MM.1S (cell line): ENCODE results near the gene TFPI.

ENCODE experiments used
- DNase-seq: peaks from one replicate; pipeline ENCODE4 v3.0.0-alpha.2; 2015
- H2AFZ ChIP-seq: fragments of 300-600 bp; sonication (generic); 2 replicates; pipeline ENCODE4 v1.6.0; 2016; ENCODE audit warnings: antibody characterized with exemption, low read length
- H3F3A ChIP-seq: fragments of 300-600 bp; sonication (generic); 2 replicates; pipeline ENCODE4 v1.6.1; 2016; ENCODE audit warnings: mild to moderate bottlenecking, antibody characterized with exemption, low read length, moderate library complexity, mixed read lengths; ENCODE audit not compliant: insufficient read depth
- H3K27ac ChIP-seq: fragments of 300-600 bp; sonication (generic); 2 replicates; pipeline ENCODE4 v1.5.1; 2016; ENCODE audit warnings: mild to moderate bottlenecking, low read length
- H3K27me3 ChIP-seq: fragments of 300-600 bp; sonication (generic); replicated peaks from 2 replicates; pipeline ENCODE4 v1.6.0; 2016; ENCODE audit warnings: low read length; ENCODE audit not compliant: insufficient read depth
- H3K36me3 ChIP-seq: fragments of 300-600 bp; sonication (generic); replicated peaks from 2 replicates; pipeline ENCODE4 v1.6.1; 2016; ENCODE audit warnings: mild to moderate bottlenecking, low read length, mixed read lengths; ENCODE audit not compliant: insufficient read depth
- H3K4me1 ChIP-seq: fragments of 300-600 bp; sonication (generic); 2 replicates; pipeline ENCODE4 v1.6.1; 2016; ENCODE audit warnings: low read length, mixed read lengths
- H3K4me2 ChIP-seq: fragments of 300-600 bp; sonication (generic); 2 replicates; pipeline ENCODE4 v1.6.0; 2016; ENCODE audit warnings: low read depth, low read length
- H3K4me3 ChIP-seq: fragments of 300-600 bp; sonication (generic); 2 replicates; pipeline ENCODE4 v1.5.1; 2016; ENCODE audit warnings: low read length, mixed read lengths
- H3K79me2 ChIP-seq: fragments of 300-600 bp; sonication (generic); 2 replicates; pipeline ENCODE4 v1.6.1; 2016; ENCODE audit warnings: mixed run types, low read length, mixed read lengths
- H3K9ac ChIP-seq: fragments of 300-600 bp; sonication (generic); 2 replicates; pipeline ENCODE4 v1.6.1; 2016; ENCODE audit warnings: low read length, mixed read lengths
- H3K9me2 ChIP-seq: fragments of 300-600 bp; sonication (generic); replicated peaks from 2 replicates; pipeline ENCODE4 v1.6.1; 2016; ENCODE audit warnings: mild to moderate bottlenecking, low read length, mixed read lengths; ENCODE audit not compliant: insufficient read depth
- H3K9me3 ChIP-seq: fragments of 300-600 bp; sonication (generic); replicated peaks from 2 replicates; pipeline ENCODE4 v1.6.1; 2016; ENCODE audit warnings: mild to moderate bottlenecking, low read length, mixed read lengths; ENCODE audit not compliant: insufficient read depth
- H4K20me1 ChIP-seq: fragments of 300-600 bp; sonication (generic); 2 replicates; pipeline ENCODE4 v1.6.1; 2016; ENCODE audit warnings: mild to moderate bottlenecking, low read length, moderate library complexity, mixed read lengths; ENCODE audit not compliant: insufficient read depth
- EZH2 ChIP-seq: fragments of 300-600 bp; sonication (generic); optimal IDR thresholded peaks from 2 replicates; pipeline ENCODE3; 2017; ENCODE audit warnings: low read depth, mild to moderate bottlenecking, antibody characterized with exemption, low read length, mixed read lengths
- EZH2phosphoT487 ChIP-seq: fragments of 300-600 bp; sonication (generic); IDR thresholded peaks from 2 replicates; pipeline ENCODE4 v1.6.1; 2018; ENCODE audit warnings: antibody characterized with exemption, low read length
- TF ChIP-seq, protein P1 (sequence below): fragments of 300-600 bp; sonication (generic); IDR thresholded peaks from 2 replicates; pipeline ENCODE4 v1.5.1; 2016; ENCODE audit warnings: antibody characterized with exemption, low read length, mixed read lengths

The TFPI gene

DNA sequence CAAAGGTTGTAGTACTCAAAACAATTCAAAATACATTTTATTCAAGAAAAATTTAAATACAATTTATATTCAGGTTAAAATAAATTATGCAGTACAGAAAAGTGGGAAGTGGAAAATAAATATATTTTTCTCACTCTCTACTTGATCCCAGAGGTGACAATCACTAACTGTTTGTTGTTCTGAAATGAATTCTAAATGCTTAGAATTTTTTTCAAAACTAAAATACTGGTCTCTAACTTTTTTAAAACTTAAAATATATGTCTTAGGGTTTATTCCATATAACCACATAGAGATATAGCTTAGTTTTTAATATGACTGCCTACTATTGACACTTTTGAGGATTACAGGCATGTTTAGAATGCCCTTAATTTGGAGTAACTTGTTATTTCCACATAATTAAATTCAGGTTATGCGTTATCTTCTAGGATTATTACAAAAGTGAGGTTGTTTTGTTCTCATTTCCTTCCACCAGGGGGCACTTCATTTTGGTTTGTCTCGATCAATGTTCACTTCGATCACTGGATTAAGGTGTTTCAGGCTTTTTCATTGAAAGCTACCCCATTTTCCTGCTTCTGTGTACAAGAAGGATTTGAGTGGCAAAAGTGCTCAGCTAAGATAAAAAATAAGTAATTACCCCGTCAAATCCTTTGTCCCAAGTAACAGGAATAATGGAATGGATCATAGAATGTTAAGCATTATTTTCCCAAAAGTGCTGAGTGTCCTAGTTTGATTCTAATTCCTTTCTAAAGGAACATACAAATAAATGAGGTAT is 27.1 kb upstream of the TFPI start:
- H3K4me2 ChIP-seq = peak overlapping the region; percentile 70
- H3K9ac ChIP-seq = peak overlapping the region; percentile 69
- peak overlapping the region; percentile 34 for H3K4me3 ChIP-seq

DNA sequence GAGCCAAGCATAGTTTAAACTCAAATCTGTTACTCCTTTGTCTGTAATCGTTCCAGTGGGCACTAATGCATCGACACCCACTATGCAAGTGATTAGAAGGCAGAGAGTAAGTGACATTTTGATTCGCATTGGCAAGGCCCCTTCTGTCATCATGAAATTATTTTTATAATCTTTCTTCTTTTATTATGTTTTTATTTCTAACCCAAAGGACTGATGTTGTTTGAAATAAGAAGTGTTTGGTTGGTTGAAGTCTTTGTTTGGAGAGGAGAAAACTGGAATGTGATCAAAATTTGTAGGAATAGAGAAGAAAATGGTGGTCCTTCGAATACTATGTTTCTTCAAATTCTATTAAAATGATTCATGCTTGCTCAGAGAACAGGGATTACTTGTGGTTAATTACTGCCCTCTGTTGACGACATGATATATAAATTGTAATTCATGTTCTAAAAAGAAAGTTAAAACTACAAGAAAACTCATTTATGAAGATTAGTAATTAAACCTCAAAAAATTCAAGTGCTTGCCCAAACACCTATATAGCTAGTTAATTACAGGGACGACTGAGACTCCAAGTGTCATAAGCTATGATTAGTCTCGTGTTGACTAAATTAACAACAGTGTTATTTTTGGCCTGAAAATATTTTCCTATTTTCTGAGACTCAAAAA is 26.4 kb upstream of the TFPI start:
- no peaks in the 10 kb centered on the region for H3K27me3 ChIP-seq
- H3K79me2 ChIP-seq = no peaks in the 10 kb centered on the region
- peaks cover 5% of the 10 kb centered on the region; the same call in 1 of the 2 replicates for H3K4me1 ChIP-seq
- peak; percentile 66 for DNase-seq
- peak overlapping the region; percentile 76 for H2AFZ ChIP-seq
- no peaks in the 10 kb centered on the region for H3K9me3 ChIP-seq
- H4K20me1 ChIP-seq = no peaks in the 10 kb centered on the region
- H3K9me2 ChIP-seq = no peaks in the 10 kb centered on the region
- peaks cover 7% of the 10 kb centered on the region; the same call in 1 of the 2 replicates for H3F3A ChIP-seq
- H3K36me3 ChIP-seq = no peaks in the 10 kb centered on the region
- H3K9ac ChIP-seq = peak overlapping the region; percentile 69
- H3K27ac ChIP-seq = peak overlapping the region; percentile 43; the same call in 1 of the 2 replicates
- no peak for TF ChIP-seq EZH2
- TF ChIP-seq, protein P1, sequence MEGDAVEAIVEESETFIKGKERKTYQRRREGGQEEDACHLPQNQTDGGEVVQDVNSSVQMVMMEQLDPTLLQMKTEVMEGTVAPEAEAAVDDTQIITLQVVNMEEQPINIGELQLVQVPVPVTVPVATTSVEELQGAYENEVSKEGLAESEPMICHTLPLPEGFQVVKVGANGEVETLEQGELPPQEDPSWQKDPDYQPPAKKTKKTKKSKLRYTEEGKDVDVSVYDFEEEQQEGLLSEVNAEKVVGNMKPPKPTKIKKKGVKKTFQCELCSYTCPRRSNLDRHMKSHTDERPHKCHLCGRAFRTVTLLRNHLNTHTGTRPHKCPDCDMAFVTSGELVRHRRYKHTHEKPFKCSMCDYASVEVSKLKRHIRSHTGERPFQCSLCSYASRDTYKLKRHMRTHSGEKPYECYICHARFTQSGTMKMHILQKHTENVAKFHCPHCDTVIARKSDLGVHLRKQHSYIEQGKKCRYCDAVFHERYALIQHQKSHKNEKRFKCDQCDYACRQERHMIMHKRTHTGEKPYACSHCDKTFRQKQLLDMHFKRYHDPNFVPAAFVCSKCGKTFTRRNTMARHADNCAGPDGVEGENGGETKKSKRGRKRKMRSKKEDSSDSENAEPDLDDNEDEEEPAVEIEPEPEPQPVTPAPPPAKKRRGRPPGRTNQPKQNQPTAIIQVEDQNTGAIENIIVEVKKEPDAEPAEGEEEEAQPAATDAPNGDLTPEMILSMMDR = peak; percentile 49
- TF ChIP-seq EZH2phosphoT487 = no peak
- H3K4me2 ChIP-seq = peak overlapping the region; percentile 70
- peak overlapping the region; percentile 34 for H3K4me3 ChIP-seq

More for the DNA sequence above, 27.1 kb upstream of the TFPI start:
- no peaks in the 10 kb centered on the region for H4K20me1 ChIP-seq
- peak overlapping the region; percentile 43; the same call in 1 of the 2 replicates for H3K27ac ChIP-seq
- H2AFZ ChIP-seq = peak overlapping the region; percentile 76
- no peaks in the 10 kb centered on the region for H3K79me2 ChIP-seq
- peaks cover 11% of the 10 kb centered on the region for H3K4me1 ChIP-seq
- H3K9me2 ChIP-seq = no peaks in the 10 kb centered on the region
- peak; percentile 66 for DNase-seq
- H3K27me3 ChIP-seq = no peaks in the 10 kb centered on the region
- H3F3A ChIP-seq = peaks cover 13% of the 10 kb centered on the region
- H3K9me3 ChIP-seq = no peaks in the 10 kb centered on the region
- TF ChIP-seq, protein P1 = peak; percentile 65
- TF ChIP-seq EZH2 (no peak), EZH2phosphoT487 (no peak)
- no peaks in the 10 kb centered on the region for H3K36me3 ChIP-seq

DNA sequence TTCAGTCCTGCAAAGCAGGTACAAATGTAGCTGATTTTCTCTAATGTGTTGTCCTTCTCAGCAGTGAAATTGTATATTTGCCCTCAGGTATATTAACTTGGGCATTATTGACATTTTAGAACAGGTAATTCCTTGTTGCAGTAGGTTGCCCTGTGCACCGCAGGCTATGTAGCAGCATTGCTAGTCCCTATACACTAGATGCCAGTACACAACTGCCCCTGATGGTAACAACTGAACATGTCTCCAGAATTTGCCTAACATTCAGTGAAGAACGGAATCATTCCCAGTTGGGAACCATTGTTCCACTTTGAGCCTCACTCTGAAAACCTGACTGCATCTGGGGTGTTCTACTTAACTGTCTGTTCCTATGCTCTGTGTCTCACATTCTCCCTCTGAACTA is 23.1 kb upstream of the TFPI start:
- Histone ChIP-seq H3K9ac (no peak overlapping the region), H3K36me3 (no peaks in the 10 kb centered on the region), H3K4me3 (no peak overlapping the region), H3K27ac (no peak overlapping the region), H3K79me2 (no peaks in the 10 kb centered on the region), H3K9me2 (no peaks in the 10 kb centered on the region), H3K4me1 (0 out of 2 replicates have a peak, but pooled peaks cover 4% of the 10 kb centered on the region), H3K27me3 (no peaks in the 10 kb centered on the region), H3K9me3 (no peaks in the 10 kb centered on the region), H4K20me1 (no peaks in the 10 kb centered on the region), H2AFZ (no peak overlapping the region), H3F3A (0 out of 2 replicates have a peak, but pooled peaks cover 5% of the 10 kb centered on the region), H3K4me2 (no peak overlapping the region)
- TF ChIP-seq EZH2phosphoT487 (no peak), EZH2 (no peak)
- TF ChIP-seq, protein P1 = no peak
- DNase-seq = no peak
